Glomerular endothelial cell (primary cell): ENCODE results near the gene CTIF. TPM values are rescaled to one million over a fixed set of nuclear protein-coding genes. Genes with fewer than 3 reads are reported as not detected.

Experiments
- DNase-seq: peaks from one replicate; pipeline ENCODE4 v3.0.0-alpha.2; 2011; ENCODE audit warnings: low read depth, low spot score; ENCODE audit errors: extremely low read depth
- total RNA-seq: library from RNA; depleted of rRNA; stranded (reverse); fragments of >200 nt; gene quantifications from 2 replicates; pipeline ENCODE4 v1.2.3, GENCODE V29; 2015

The CTIF gene
- total RNA-seq, 1 donor from 2014 or later, result 55.4 TPM

DNA sequence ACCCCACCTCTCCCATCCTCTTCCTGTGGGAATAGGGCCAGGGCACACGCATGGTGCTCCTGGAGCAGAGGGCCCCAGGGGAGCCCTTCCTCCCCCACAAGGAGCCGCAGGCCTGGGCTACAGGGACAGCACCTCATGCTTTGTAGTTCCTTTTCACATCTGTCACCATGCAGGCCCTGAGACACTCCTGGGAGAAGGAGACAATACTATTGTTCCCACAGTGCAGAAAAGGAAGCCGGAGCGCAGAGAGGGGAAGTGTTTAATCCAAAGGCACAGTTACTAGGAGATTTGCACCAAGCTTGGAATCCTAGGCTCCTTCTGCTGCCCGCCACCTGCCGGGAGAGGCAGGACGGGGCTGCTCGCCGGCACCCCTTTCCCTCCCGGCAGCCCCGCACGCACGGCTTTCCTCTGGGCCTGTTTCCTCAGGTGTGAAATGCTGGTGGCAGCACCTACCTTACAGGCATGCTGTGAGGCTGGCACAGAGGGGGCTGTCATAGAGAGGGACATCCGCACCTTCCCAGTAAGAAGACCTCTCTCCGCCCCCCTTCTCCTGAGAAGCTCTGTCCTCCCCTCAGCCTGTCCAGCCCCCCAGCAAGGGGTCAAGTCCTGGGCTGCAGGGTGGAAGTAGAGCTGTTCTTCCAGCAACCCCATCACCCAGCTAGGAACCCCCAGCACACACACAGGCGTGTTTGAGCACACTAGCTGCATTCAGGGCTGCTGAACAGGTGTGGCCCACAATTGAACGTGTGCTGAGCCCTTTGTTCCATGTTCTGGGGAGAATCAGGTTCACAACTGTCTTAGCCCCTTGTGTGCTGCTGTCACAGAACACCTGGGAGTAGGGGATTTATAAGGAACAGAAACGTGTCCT lies 349.3 kb downstream of the CTIF start:
- DNase-seq, result peak; percentile 22

DNA sequence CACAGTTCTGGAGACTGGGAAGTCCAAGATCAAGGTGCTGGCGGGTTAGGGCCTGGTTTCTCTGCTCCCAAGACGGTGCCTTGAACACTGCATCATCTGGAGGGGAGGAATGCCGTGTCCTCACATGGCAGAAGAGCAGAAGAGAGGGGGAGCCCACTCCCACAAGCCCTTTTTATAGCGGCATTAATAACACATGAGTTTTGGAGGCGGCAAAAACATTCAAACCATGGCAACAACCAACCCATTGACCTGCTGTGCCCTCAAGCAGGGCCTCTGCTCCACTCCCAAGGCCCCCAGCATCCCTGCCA lies 349.9 kb downstream of the CTIF start:
- no peak for DNase-seq

DNA sequence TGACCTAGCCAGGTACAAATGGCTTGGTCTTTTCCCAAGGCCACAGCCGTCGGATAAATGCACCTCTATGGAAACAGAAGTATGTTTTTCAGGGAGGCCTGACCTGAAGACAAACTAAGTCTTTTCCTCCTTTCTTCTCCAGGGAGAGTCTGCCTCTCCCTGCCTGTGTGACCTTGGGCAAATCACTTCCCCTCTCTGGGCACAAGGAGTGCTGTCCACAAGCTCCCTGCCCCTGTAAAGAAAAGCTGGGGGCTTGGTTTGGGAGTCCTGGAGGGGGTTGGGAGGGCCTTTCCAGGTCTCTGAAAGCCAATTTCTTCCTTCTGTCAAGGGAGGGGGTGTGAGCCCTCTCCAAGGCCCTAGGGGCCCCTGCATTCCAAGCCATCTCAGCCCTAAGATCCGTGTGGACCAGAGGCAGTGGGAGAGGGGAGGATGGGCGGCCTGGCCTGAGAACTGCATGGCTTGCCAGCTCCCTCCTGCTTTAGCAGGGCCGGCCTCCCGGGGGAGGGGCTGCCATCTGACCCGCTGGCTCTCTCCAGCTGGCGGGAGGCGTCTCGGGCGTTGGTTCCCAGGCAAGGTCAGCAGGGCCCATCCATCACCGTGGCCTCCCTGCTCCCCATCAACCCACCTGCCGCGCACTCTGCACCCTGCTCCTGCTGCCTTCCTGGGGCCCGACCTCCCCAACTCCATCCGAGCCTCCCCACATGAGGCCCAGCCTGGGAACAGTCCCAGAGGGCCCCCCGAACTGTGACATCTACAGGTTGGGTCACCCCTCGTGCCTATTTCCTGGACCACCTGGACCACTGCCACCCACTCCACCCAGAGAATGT lies 350.5 kb downstream of the CTIF start:
- DNase-seq, result no peak

DNA sequence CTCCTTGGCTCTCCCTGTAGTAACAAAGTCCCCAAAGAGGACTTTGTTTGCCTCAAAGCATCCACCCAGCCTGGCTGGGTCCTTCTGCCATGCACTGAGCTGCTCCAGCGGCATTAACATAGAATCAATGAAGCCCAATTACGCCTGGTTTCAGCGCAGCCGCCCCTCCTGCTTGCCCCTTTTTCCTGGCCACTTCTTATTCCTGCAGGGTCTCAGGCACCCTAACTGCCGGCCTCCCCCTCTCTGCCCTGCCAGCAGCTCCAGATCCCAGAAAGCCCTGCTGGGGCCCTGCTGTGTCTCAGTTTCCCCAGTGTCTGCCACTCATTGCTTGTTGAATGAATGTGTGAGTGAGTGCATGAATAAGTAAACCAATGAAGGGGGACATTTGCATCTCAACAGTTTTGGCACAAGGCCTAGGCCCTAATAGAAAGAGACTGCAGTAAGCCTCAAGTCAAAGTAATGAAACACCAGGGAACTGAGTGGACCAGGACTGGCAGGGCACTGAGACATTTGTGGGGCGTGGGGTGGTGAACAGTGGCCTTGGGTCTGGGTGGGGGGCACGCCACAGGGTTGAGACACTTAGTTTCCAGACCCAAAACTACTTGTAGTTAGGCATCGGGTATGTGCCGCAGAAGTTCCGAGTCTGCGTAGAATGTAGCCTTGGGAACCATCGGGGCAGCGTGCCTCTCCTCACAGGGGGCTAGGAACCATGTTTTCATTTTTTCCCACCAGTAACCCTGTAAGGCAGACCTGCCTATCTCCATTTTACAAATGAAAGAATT lies 351.3 kb downstream of the CTIF start:
- DNase-seq, result no peak

DNA sequence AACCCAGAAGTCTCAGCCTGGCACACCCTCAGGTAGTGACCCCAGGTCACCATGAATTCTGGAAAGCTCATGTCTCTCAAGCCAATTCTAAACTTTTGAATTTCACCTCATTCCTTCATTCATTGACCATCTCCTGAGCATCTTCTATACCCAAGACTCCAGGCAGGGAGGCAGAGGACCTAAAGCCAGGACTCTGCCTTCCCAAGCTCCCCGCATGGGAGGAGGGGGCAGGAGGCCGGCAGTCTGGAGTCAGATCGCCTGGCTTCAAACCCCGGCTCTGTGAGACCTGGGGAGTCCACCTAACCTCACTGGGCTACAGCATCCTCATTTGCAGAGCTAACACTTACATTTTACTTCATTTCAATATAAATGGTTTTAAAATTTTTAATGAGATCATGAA lies 352.9 kb downstream of the CTIF start:
- DNase-seq, result no peak

DNA sequence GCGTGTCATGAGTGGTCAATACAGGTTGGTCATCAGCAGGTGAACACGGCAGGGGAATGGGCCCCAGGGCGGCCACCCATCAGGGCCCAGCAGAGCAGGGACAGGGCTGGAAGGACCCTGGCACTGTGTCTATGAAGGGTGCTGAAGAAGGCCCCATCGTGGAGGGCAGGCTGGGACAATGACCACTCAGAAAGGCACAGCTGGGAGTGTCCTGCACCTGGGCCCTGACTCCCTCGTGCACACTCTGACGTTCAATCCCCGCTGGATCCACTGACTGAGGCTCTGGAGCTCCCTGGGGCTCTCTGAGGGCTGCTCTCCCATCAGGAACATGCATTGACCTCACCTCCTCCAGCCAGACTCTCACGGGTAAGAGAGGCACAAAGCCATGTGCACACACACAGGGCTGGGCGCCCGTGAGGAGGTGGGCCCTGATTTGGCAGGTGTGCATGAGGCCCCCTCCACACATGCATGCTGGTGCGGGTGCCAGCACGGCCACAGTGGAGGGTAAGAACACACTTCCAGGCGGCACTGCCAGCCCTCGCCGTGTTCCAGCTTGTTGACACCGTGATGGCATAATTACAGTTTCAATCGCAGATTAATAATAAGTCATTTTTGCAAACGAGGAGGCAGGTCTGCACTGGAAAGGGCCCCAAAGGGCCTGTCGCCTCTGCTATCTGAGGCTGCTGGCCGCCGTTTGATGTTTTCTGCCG lies 353.5 kb downstream of the CTIF start:
- DNase-seq, result no peak

DNA sequence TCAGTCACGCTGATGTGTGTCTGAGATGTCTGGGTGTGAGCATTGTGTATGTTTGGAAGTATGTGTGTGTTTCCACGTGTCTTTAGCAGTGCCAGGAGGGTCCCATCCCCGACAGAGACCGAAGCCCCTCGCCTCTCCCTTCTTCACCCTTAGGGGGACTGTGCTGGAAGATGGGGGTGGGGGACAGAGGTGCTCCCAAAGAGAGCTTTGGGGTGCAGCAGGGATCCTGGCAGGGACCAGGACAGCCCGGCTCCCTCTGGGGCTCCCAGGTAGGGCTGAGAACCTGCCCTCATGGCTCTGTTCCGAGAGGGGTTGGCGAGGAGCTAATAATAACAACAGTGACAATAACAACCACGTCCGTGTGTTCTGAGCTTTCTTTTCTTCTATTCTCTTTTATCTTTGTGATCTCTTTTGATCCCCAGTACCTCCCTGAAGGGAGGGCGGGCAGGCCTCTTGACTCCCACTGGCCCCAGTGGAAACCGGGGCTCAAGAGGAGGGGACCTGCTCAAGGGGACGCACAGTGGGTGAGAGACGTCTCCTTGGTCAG lies 354.3 kb downstream of the CTIF start:
- DNase-seq, result no peak

DNA sequence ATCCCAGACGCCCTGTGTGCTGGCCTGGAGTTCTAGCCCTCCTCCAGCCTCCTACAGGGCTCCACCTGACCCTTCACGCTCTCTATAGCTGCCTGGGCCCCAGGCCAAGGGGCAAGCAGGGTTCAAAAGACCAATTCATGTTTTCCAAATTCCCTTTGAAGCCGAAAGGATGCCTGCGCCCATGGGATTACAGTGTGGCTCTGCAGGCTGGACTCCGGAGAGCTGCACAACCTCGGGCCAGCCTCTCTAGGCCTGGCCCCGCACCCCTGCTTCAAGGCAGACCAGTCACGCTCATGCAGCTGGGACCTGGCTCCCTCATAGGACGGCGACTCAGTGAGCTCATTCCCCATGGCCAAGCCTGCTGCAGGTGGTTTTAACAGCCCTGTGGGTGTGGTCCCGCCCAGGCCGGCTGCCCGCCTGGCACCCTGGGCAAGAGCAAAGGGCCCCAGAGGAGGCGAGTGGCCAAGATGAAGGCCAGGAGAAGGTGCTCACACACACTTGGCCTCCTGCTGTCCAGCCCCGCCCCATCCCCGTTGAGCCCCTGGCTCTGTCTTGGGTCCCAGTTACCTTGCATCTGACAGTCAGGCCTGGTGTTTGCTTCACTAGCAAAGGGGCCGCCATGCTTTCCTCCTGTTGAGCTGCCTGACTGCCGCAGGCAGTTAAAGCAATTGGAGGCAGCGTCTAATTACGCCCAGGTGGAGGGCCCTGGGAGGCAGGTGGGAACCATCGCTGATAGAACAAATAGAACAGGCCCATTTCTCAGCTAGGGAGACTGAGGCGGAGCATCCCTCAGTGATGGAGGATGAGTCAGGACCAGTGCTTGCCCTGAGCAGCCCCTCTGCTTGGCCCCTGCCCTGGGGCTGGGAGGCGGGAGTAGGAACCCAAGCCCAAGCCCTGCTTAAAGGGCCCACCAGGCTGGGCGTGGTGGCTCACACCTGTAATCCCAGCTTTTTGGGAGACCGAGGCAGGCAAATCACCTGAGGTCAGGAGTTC lies 355.1 kb downstream of the CTIF start:
- DNase-seq, result no peak

DNA sequence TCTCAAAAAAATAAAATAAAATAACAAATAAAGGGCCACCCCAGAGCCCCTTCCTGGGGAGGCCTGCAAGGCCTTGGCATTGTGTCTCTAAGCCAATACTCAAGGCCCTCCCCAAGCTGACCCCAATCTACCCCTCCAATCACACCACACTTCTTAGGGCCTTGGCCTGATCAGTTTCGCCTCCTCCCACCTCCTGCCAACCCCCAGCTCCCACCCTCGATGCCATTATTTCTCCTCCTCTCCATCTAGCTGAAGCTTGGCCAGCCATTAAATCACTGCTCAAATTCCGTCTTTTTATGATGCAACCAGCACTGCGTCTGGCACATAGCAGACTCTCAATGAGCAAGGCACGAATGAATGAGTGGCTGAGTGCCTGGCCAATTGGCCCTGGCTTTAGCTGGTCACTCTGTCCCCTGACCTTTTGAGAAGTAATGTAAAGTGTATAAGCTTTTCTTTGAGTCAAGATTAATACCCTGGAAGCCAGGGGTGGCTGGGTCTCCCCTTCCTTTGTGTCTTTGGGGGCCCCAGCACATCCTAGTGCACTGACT lies 356.0 kb downstream of the CTIF start:
- DNase-seq, result no peak

DNA sequence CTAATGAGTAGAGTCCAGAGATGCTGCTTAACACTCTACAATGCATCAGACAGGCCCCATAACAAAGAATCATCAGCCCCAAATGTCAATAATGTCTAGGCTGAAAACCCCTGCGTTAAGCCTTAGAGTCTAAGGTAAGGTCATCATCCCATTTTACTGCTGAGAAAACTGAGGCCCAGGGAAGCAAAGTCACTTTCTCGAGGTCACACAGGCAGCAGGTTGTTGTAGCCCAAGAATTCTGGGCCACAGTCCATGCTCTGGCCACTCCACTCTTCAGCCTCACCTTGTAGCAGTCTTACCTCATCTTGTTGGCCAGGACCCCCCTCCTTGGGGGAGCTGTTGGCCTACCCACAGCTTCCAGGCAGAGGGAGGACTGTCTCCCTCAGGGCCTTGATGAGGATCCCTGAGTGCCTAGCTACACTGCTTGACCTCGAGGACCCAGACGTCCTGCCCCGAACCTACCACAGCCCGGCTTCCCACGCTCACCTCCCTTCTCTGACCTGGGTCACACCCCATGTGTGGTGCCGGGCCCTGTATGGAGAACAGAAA lies 357.6 kb downstream of the CTIF start:
- DNase-seq, result no peak

DNA sequence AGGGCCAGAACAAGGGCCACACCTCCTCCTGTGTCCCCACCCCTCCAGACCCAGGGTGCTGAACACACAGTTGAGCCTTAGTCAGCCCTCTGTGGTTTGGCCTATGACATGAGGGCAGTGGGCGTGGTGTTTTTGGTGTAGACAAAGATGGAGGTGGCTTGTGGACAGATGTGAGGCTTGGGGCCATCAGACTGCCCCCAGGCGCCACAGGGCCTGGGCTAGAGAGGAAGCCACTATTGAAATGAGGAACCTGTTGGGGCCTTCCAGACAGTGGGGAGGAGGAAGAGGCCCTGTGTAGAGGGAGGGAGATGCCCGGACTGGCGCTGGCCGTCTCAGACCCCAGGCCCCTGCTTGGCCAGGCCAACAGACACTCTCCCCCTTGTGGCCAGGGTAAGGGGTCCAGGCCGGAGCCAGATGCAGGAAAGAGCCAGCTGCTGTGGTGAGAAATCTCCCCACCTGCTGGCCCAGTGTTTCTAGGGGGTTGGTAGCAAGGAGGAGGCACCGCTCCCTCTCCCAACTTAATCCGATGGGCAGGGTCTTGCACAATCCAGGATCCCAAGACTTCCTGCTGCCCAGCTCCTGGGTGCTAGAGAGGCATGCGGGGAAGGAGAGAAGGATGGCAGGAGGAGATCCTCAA lies 358.2 kb downstream of the CTIF start:
- DNase-seq, result no peak

DNA sequence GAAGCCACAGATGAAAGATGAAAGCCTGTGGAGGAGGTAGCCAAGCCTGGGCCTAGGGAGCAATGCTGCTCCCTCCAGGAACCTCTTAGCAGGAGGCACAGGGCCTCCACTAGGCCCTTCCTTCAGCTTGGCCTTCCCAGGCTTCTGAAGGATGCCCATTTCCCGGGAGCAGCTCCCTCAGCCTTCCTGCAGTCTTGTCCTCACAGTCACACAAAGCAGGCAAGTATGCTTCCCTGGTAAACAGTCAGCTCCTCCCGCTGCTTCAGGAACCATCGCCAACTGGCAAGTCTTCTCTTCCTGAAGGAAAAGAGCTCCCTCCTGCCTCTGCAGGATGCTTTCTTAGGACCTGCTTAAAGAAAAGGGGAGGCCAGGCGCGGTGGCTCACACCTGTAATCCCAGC lies 358.7 kb downstream of the CTIF start:
- no peak for DNase-seq

DNA sequence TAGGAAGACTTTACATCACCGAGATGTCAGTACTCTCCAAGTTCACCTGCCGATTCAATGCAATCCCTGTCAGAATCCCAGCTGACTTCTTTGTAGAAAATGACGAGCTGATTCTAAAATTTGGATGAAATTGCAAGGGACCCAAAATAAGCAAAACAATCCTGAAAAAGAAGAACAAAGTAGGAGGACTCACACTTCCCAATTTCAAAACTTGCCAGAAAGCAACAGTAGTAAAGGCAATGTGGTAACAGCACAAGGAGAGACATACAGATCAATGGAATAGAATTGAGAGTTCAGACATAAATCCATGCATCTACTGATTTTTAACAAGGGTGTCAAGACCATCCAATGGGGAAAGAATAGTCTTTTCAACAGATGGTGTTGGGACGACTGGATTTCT lies 359.7 kb downstream of the CTIF start:
- DNase-seq, result no peak

DNA sequence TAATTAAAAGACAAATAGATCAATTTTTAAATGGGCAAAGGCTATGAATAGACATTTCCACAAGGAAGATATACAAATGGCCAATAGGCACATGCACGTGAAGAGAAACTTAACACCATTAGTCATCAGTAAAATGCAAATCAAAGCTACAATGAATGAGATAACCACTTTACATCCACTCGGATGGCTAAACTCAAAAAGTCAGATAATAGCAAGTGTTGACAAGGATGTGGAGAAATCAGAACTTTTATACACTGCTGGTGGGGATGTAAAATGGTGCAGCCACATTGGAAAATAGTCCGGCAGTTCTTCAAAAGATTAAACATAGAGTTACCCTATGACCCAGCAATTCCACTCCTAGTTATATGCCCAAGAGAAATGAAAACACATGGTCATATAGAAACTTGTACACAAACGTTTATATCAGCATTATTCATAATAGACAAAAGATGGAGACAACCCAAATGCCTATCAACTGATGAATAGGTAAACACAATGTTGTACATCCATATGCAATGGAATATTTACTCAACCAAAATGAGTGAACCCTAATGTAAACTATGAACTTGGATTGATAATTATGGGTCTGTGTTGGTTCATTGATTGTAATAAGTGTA lies 360.8 kb downstream of the CTIF start:
- no peak for DNase-seq

DNA sequence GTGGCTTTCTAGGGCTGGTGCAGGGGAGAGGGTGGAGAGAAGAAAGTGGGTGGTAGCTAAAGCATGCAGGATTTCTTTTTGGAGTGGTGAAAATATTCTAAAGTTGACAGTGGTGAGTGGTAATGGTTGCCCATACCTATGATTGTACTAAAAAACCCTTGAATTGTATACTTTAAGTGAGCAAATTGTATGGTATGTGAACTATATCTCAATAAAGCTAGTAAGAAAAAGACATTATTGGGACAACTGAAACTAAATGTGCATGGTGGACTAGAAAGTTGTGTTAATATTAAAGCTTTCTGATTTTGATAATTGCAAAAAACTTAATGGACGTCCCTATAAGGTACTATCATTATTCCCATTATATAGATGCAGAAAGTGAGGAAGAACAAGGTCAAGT lies 361.6 kb downstream of the CTIF start:
- DNase-seq, result no peak

DNA sequence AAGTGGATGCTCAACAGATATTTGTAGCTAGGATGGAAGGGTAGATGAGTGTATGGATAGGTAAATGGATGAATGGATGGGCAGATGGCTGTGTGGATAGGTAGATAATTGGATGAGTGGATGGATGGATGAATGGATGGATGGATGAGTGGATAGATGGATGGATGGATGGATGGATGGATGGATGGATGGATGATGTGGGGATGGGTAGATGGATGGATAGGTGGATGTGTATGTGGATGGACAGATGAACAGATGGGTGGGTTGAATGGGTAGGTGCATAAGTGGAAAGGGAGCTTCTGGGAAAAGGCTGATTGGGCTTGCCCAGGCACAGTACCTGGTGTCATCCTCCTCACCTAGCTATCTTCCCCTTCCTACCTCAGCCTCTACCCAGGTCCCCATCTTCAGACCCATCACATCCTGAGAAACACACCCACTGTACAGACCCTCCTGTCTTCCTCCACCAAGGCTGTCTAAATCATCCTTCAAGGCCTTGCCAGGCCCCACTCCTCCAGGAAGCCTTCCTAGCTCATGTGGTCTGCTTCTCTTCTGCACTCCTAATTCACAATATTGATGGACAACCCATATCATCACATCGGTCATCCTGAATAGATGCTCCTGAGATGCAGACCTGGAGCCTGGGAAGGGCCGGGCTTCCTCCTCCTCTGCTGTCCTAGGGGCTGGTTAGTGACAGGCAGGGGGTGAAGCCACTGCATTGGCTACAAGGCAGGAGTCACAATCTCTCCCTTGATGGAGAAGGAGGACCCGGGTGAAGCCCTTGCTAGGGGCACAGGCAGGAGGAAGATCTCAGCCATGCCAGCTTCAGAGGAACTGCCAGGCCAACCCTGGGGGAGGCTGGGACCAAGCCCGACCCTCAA lies 362.6 kb downstream of the CTIF start:
- DNase-seq, result no peak
